NB4 (cell line): ENCODE measurements around the gene C5.

Experiments used
- DNase-seq: peaks from one replicate; pipeline ENCODE4 v3.0.0; 2010; ENCODE audit warnings: low read depth
- H3K4me3 ChIP-seq: one replicate; pipeline ENCODE4 v1.5.1; 2011; ENCODE audit warnings: mild to moderate bottlenecking, low read depth, low read length, moderate library complexity
- CTCF ChIP-seq: IDR thresholded peaks from one replicate; pipeline ENCODE4 v1.5.1; 2012; ENCODE audit warnings: low read depth, low read length
- MAX ChIP-seq: IDR thresholded peaks from 2 replicates; pipeline ENCODE4 v1.6.1; 2011; ENCODE audit warnings: low read depth, low read length
- MYC ChIP-seq: IDR thresholded peaks from 2 replicates; pipeline ENCODE4 v1.6.1; 2011; ENCODE audit warnings: low read depth, low read length
- POLR2A ChIP-seq: IDR thresholded peaks from 2 replicates; pipeline ENCODE4 v1.6.1; 2011; ENCODE audit warnings: mild to moderate bottlenecking; ENCODE audit not compliant: insufficient read length; ENCODE audit errors: extremely low read depth

The C5 gene

GRCh38 chr9:120921661-120922181 is 128.4 kb downstream of the C5 start:
- no peak for DNase-seq
- H3K4me3 ChIP-seq, result no peak overlapping the region
- TF ChIP-seq MAX (no peak), MYC (no peak), POLR2A (no peak)

- no peak for TF ChIP-seq MAX
- TF ChIP-seq MYC, result no peak
- TF ChIP-seq POLR2A, result no peak
- TF ChIP-seq CTCF, result no peak
- DNase-seq, result no peak
- no peak overlapping the region for H3K4me3 ChIP-seq
Measured at GRCh38 chr9:120920806-120921178, 129.3 kb downstream of the C5 start.

- no peak for TF ChIP-seq MAX
- no peak for TF ChIP-seq MYC
- no peak for TF ChIP-seq CTCF
- no peak for TF ChIP-seq POLR2A
- no peak overlapping the region for H3K4me3 ChIP-seq
- peak; percentile 65 for DNase-seq
Measured at GRCh38 chr9:120919843-120920805, 130.0 kb downstream of the C5 start.

GRCh38 chr9:120918931-120919842 is 130.9 kb downstream of the C5 start:
- no peak for TF ChIP-seq MAX
- no peak for DNase-seq

GRCh38 chr9:120917929-120918762 is 131.9 kb downstream of the C5 start:
- TF ChIP-seq MAX (no peak), CTCF (no peak), POLR2A (no peak), MYC (no peak)
- no peak for DNase-seq
- H3K4me3 ChIP-seq, result no peak overlapping the region

More at GRCh38 chr9:120918931-120919842, 130.9 kb downstream of the C5 start:
- no peak overlapping the region for H3K4me3 ChIP-seq
